NCI-H82 treated with DMSO at 0.1 percent for 48 hours (cell line): ENCODE measurements around the gene ARID1B.

Experiments used
- DNase-seq: peaks from one replicate; lab custom pipeline; 2025; ENCODE audit not compliant: unreplicated experiment; lab: John Stamatoyannopoulos, UW

ARID1B gene

DNA sequence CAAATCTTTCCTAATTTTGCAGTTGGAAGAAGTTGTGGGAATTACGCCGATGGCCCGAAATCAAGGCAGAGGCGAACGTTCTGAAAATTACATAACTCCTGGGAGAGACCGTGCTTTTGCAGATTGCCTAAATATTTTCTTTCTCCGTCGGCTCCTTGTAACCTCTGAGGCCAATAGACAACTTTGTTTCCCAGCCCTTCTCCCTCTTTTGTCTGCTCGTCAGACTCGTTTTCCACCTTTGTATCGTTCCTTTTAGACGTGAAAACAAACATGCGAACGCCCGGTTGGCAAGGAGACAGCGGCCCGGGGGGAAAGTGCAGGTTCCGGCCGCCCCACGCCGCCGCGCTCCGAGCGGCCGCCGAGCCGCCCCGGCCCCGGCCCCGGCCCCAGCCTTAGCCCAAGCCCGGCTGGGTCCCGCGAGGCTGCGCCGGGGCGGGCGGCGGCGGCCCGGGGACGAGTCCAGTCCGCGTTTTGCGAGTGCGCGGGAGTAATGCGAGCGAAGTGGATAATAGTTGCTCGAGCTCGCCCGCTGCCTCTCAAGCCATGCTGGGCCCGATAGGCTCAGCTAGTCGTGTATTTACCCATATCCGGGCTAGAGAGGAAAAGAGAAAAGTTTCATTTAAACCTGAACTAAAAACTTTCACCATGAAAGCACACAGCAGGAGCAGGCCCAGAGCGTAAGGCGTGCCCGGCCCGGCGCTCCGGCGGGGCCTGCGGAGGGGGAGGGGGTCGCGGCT is at the start of gene ARID1B:
ARID1B (plus strand) TSS at position 539 of the 737 bp plus-strand sequence. CDS start 303 bp downstream, outside the sequence.
- DNase-seq, result peak; percentile 50

DNA sequence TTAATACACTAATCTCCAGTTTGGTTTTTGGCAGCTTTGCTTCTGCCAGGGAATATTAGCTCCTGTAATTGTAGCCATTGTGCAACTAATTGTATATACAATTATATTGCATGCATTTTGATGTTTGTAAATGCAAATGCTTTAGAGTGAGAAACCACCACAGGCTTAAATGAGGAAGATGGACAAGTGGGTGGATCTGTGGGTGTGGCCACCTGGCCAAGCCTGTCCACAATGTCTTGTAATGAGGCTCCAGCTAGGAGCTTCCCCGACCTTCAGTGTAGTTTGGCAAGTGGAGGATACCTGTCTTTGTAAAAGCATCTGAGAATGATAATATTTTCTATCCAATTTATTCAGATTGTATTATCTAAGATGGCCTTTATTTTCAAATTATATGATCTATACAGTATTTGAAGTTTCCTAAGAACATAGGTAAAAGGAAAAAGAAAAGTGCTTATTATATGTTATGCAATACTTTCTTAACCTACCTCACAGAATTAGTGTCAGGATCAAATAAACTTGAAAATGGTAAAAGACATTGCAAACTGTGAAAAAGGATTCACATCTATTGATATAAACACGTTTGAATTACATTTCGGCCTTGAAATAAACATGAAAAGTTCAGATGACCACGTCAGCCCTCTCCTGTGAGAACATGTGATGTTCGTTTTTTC is 49.3 kb upstream of the ARID1B start:
- DNase-seq, result no peak

DNA sequence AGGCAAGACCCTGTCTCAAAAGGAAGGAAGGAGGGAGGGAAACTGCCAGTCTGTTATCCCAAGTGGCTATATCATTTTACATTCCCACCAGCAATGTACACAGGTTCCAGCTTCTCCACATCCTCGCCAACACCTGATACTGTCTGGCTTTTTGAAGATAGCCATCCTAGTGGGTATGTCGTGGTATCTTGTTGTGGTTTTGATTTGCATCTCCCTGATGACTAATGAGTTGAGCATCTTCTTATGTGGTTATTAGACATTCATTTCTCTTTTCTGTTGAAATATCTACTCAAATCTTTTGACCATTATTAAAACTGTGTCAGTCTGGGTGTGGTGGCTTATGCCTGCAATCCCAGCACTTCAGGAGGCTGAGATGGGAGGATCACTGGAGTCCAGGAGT is 47.9 kb upstream of the ARID1B start:
- no peak for DNase-seq

DNA sequence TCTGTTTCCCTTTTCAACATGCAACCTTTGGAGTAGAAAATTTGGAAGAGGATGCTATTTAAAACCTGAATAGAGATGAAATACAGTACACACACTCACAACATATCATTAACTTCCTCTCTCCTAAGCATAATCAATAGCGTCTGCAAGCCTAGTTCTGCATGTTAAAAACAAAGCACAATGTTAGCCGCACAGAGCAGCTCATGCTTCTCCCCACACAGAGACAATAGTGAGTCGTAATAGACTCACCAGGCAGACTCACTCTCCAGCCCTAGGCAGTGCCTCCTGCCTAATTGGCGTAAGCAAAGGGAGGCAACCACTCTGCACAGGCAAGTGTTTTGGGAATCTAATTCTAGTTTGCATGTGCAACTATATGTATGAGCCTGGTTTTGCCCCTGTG is 45.8 kb upstream of the ARID1B start:
- peak; percentile 3 for DNase-seq

DNA sequence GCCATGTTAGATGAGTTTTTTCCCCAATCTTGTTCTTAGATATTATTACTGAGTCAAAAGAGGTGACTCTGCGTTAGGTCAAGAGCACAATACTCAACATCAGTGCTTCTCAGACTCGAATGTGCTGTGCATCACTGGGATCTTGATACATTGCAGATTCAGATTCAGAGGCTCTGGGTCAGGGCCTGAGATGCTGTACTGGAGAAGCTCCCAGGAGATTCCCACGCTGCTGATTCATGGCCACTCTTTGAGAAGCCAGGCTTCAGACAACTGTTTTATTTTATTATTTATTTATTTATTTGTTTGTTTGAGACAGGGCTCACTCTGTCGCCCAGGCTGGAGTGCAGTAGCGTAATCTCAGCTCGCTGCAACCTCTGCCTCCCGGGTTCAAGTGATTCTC is 41.4 kb upstream of the ARID1B start:
- no peak for DNase-seq

DNA sequence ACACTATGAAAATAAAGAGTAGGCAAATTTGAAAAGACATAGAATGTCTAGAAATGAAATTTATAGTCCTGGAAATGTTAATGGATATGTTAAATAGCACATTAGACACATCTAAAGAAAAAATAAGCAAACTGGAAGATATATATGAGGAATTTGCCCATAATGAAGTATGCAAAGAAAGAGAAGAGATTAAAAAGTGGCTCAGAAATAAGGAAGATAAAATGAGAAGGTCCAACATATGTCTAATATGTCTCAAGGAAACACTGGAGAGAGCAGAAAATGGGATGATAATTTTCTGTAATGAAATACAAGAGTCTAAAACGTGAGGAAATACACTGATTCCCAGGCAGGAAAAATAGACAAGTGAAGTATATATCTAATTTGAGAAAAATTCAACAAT is 36.6 kb upstream of the ARID1B start:
- no peak for DNase-seq

DNA sequence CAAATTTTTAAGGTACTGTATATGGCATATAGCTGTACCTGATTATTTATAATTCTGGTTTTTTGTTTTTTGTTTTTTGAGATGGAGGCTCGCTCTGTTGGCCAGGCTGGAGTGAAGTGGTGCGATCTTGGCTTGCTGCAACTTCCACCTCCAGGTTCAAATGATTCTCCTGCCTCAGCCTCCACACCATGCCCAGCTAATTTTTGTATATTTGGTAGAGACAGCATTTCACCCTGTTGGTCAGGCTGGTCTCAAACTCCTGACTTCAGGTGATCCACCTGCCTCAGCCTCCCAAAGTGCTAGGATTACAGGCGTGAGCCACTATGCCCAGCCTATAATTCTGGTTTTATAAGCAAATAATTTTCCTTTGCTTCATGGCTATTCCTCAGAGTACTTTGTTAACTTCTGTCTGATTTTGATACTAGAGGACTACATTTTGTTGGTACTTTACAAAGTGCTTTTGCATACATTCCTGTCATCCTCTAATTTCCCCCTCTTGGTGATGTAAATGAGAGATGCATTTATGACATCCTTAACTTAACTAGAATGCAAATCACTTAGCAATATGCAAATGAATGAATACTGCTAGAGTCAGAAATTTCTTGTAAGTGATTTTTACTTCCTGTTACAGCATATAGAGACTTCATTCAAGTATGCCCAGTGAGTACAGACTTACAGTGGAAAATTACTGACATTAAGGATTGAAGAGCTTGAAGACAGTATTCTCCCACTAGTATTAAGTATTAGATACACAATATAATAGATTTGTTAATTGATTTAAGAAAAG is 35.7 kb upstream of the ARID1B start:
- no peak for DNase-seq

DNA sequence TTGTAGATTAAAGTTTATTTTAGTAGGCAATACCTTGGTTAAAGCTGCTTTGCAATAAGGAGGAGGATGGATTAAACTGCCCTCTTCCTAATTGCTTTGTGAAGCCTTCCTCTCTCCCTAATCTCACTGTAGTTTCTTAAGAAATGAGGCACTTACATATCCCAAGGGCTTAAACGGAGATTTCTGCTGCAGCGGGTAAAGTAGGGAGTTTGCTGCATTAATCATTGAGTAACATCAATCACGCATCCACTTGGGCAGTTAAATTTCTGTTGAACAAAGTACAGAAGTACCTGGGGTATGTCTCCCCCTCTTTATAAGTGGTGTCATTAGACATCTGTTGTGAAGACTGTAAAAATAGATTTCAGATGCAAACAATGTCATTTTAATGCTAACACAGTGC is 29.5 kb upstream of the ARID1B start:
- peak; percentile 64 for DNase-seq

DNA sequence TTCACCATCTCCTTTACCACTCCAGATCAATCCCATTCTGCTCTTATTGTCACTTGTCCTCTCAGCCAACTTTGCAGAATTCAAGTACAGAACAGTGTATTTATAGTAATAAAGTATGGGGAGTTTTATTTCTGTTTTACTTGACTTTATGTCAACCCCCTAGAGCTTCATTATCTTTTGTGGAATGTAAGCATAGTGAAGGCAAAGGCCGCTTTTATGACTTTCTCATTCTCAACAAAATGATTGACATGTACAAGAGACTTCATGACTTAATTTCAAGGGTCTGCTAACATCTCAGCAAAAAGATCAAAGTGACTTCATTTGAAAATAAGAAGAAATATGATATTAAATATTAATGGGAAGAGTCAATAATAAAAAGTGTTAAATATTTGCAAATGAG is 28.7 kb upstream of the ARID1B start:
- DNase-seq, result no peak

DNA sequence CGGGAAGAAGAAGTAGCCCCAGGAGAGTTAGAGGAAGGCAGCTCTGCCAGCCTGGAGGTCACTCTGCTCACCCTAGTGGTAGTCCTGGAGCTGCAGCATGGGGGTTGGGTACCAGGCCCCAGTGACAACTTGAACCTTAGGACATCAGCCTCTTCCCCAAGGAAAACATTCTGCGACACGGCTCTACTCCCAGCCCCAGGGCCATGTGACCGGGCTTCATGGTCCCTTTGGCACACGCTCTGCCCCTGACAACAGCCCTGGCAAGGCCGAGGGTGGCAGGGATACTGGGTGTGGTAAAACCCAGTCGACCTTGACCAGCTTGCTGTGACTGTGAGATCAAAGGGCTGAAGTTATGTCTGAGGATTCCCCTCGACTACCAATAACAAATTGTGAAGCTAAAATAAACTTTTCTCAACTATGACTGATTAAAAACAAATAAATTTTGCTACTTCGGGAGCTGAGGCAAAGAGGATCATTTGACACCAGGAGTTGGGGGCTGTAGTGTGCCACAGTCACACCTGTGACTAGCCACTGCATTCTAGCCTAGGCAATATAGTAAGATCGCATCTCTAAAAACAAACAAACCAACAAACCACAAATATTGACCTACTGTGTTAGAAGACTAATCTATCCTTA is 24.4 kb upstream of the ARID1B start:
- DNase-seq, result no peak

DNA sequence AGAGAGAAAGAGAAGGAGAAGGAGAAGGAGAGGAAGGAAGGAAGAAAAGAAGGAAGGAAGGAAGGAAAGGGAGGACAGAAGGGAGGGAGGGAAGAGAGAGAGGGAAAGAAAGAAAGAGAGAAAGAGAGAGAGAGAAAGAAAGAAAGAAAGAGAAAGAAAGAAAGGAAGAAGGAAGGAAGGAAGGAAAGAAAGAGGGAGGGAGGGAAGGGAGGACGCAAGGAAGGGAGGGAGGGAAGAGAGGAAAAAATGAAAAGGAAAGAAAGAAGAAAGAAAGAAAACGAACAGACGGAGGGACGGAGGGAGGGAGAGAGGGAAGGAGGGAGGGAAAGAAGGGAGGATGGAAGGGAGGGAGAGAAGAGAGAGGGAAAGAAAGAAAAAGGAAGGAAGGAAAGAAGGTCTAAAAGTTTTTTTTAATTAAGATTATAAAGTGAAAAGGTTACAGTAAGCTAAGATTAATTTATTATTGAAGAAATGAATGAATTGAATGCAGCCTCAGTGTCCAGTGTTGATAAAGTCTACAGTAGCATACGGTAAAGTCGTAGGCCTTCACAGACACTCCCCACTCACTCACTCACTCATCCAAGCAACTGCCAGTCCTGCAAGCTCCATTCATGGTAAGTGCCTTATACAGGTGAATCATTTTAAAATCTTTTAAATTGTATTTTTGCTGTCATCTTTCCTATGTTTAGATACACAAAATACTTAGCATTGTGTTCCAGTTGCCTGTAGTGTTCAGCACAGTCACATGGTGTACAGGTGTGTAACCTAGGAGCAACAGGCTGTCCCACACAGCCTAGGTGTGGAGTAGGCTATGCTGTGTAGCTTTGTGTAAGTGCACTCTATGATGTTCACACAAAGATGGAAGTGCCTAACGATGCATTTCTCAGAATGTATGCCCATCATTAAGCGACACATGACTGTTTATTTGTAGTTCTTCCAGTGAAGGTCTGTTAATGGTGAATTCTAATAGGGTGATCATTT is 20.3 kb upstream of the ARID1B start:
- no peak for DNase-seq

DNA sequence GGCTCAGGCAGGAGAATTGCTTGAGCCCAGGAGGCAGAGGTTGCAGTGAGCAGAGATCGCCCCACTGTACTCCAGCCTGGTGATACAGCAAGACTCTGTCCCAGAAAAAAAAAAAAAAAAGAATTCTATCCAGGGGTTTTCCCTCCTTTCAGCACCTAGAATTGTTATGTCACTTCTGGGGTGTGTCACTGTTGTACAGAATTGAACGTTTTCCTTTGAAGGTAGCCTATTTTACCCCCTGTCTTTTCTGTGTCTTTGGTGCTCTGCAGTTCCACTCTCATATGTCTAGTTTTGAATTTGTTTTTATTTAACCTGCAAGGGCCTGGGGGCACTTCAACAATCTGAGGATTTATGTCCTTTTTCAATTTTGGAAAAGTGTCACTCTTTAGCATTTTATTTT is 19.3 kb upstream of the ARID1B start:
- DNase-seq, result no peak

DNA sequence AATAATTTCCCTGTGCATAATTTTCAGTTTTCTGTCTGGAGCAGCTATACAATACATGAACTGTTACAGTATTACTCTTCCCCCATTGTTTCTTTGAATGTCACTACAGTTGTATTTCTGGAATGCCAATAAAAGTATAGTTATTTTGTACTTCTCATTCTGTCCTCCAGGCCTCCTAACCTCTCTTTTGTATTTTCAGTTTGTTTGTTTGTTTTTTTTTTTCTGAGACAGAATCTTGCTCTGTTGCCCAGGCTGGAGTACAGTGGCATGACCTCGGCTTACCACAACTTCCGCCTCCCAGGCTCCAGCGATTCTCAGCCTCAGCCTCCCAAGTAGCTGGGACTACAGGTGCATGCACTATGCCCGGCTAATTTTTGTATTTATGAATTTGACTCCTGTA is 16.8 kb upstream of the ARID1B start:
- no peak for DNase-seq

DNA sequence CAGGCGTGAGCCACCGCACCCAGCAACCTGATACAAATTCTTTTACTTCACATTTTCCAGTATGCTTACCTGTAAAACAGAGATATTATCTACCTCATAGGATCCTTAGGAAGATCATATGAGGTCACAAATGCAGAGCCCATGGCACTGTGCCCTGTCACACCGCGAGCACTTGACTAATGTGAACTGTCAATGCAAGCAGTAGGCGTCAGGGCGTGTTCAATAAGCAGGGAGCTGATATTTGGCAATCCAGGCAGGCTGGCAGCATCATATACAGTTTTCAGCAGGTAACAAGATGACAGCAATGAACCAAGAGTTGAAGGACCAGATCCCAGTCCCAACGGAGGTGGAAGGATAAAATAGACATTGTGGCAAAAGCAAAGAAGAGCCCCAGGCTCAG is 14.6 kb upstream of the ARID1B start:
- no peak for DNase-seq

DNA sequence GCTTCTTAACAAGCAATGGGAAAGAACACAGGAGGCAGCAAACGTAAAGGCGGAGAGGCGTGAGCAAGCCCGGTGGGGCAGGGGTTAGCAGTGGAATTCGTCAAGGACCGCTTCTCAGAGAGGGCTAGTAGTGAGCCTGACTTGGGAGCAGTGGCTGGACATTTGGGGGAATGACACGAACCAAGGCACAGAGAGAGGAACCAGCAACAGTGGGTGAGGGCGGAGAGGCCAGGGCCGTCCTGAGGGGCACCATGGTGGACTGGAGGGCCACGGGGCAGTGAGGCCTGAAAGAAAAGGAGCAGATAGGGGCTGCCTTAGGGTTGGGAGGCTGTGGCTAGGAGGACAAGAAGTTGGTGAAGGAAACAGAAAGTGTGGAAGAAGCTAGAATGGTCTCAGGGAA is 12.1 kb upstream of the ARID1B start:
- DNase-seq, result no peak

DNA sequence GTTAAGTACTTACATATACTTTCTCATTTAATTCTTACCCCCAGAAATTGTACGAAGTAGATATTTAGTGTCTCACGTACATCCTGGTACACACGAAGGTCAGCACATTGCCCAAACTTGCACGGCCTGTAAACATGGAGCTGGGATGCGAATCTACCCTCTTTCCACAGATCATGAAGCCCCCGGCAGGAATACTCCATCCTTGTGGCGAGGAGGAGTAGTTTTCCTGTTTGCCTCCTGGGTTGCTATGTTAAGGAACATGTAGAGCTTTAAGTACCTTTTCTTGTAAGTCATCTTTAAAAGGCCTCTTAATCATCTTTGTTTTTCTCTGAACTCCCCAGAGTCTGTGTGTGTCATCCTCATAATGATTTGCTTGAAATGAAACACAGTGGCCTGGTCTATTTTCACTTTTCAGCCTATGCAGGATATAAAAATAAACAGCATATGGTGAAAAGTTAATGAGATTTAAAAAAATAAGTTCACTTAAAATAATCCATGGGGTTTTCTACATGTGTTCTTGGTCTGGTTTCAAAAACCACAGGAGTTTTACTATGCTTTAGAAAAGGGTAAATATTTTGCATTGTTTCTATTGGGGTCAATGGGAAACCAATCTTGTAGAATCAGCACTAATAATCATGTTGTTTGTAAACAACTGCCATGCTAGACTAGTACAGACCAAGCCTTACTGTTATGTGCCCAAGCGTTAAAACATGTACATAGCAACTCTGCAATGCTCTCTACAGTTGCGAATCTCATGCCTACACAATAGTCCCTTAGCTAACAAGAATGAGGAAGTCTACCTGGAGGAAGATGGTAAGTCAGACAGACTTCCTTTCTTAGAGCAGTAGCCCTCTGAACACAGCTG is 9.3 kb upstream of the ARID1B start:
- DNase-seq, result no peak

DNA sequence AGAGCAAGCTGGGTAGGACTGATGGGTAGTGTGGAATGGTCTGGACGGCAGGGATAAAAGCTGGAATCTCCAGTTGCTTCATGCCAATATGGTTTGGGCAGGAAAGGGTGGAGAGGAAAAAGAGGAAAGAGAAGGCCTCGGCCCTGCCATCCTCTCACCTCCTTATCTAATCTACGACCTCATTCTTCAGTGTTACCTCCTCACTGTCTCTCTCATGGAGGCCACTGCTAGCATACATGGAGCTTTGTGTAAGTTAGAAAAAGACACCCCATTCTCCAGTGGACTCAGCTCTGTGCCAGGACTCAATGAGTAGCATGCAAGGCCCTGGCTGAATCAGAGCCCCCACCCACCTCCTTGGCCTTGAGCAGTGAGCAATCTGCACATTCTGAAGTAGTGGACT is 6.1 kb upstream of the ARID1B start:
- no peak for DNase-seq

DNA sequence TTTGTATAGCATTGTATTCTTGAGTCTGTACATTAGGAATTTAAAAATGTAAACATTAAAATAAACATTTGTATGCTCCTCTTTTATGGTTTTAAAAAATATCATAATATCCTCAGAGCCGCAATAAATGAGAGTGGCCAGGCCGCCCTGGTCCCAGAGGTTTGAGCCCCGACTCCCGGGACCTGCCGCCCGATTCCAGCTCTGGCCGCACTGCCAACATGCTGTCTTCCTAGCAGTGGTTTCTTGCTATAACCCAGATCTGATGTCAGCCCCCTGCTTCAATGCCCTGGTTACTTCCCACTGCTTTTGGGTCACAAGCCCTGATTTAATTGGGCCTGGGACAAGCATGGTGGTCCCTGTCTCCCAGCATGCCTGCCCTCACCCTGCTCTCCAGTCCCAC is 5.4 kb upstream of the ARID1B start:
- DNase-seq, result no peak

DNA sequence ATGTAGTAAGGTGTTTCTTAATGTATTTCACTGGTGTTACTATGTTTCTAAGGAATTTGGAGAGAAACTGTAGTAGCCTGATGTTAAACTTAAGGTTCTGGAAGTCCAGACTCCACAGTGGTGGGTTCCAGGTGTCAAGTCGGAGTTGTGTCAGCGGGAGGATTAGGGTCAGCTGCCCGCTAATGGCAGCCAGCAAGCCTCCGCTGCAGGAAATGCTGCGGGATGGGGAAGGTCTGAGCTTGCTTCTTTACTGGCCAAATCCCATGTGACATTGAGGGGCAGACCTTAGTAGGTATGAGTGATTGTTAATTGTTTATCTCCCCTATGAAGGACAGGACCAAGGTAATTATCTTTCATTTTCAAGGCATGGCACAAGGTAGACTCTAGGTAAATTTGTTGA is 3.7 kb upstream of the ARID1B start:
- DNase-seq, result peak; percentile 66
